HG03280 (cell line): ENCODE results near the gene HOXB3.

ENCODE experiments used
- ATAC-seq: cut with Tn5 transposase; IDR thresholded peaks from one replicate; pipeline ENCODE4 v1.9.1; 2021; ENCODE audit warnings: mild to moderate bottlenecking, moderate library complexity; ENCODE audit not compliant: unreplicated experiment

Gene HOXB3

GRCh38 chr17:48626245-48627117 lies 36.4 kb upstream of the HOXB3 start, which contains the start of gene HOXB9:
TSS of gene HOXB9 (minus strand) at chr17:48626358. CDS start at chr17:48626269, 89 bp downstream.
- no peak for ATAC-seq

- no peak for ATAC-seq
Measured at GRCh38 chr17:48625495-48626244, 35.6 kb upstream of the HOXB3 start.

DNA sequence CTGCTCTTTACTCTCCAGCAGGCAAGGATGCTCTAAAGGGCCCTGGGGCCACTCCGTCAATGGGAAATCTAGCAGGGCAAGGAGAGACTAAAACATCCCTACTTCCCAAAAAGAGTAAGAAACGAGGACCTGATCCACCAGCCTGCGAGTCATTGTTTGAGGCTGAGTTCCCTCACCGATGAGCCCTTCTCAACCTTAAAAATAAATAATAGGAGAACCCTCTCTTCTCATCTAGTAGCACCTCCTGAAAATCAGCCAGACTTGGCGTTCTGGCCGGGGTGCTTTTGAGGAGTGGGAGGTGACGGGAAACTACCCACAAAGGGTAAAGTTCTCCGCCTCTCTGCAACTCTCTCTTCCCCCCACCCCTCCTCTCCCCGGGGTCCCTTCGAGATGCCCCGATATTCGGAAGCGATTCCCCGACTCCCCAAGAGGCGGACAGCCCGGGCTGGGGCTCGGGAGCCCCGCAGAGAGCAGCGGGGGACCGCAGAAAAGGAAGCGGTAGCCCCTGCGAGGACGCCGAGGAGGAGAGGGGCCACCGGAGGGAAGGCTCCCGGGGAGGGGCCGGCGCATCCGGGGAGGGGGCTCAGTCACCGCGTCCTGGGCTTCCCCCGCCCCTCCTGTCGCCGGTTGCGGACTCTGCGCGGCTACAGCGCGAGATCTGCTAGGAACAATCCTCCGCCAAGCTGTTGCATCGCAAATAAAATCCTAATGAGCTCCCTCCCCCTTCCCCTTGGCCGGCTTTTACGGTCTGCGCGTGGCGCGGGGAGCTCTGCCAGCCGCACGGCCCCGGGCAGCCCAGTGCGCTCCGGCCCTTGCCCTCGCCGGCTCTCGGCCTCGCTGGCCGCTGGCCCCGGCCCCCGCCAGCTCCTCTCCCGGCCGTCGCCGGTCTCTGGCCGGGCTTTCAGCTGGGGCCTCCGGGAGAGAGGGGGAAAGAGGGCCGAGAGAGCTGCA lies 34.8 kb upstream of the HOXB3 start:
- no peak for ATAC-seq

DNA sequence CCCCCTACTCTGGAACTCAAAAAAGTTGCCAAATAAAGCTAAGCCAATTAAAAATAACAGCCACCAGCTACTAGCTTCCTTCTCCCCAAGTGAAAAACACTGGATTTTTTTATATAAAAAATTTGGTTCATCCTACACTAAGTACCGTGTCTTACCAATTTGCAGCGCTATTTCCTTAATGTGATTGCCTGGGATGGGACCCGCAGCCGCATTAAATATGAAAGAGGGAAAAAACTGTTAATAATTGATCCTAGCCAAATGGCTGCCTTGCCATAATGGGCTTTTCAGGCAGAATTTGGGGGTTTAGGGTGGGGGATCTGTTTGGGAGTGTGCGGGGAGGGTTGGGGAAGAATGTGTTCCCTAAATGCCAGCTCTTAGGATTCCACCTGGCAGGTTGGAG lies 34.1 kb upstream of the HOXB3 start:
- ATAC-seq: no peak

DNA sequence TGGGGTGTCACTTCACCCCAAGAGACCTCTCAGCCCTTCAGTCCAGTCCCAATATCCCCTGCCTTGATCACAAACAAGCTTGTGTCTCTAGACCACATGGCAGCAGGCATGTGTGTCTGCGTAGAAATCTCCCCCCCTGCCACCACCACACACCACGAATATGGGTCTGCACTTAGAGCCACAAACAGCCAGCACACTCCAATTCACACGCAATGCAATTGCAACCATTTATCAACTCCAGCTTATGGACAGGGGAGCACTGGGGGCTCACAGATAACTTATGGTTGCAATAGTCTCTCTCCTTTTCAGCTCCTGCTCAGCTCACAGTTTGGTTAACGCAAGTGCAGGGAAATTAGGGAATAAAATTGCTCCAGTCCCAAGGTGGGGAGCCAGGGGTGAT lies 33.5 kb upstream of the HOXB3 start:
- no peak for ATAC-seq

DNA sequence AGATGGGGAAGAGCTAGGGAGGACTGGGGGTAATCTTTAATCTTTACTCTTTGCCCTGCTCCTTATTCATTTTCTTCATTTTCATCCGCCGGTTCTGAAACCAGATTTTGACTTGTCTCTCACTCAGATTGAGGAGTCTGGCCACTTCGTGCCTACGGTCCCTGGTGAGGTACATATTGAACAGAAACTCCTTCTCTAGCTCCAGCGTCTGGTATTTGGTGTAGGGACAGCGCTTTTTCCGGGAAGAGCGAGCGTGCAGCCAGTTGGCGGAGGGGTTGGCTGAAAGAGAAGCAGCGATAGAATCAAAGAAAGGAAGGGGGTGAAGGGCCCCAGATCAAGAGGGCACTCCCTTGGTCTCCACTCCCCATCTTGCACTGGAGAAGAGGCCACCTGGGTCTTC lies 32.8 kb upstream of the HOXB3 start:
- no peak for ATAC-seq

GRCh38 chr17:48621410-48622392 lies 31.7 kb upstream of the HOXB3 start:
- ATAC-seq: no peak

GRCh38 chr17:48620461-48621139 lies 30.6 kb upstream of the HOXB3 start:
- ATAC-seq: no peak

DNA sequence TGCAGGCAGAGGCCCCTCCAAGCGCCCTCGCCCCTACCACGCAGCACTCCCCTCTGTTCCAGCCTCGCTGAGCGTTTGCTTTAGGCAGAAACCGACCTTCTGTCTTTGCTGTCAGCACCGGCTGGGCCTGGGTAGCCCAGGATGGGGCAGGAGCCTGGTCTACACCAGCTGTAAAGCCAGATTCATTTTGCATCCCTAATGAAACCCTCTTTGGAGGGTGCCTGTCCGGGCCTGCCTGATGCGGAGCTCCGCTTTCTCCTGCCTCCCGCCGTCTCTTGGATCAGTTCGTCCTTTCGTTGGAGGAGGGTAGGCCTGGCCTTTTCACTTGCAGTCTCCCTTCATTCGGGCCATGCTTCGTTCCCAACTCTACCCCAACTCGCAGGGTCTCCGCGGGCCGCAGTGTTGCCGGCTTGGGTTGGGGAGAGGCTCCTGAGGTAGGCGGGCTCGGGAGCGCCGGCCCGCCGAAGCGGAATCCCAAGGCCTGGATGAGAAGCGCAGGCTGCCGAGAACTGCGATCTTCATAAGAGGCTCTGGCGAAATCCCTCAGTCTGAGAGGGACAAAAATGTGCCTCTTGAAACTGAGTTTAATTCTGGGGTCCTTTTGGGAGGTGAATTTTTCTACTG lies 29.9 kb upstream of the HOXB3 start:
- no peak for ATAC-seq

GRCh38 chr17:48618256-48618896 lies 28.3 kb upstream of the HOXB3 start:
- no peak for ATAC-seq

GRCh38 chr17:48617471-48618255 lies 27.6 kb upstream of the HOXB3 start:
- ATAC-seq: no peak

DNA sequence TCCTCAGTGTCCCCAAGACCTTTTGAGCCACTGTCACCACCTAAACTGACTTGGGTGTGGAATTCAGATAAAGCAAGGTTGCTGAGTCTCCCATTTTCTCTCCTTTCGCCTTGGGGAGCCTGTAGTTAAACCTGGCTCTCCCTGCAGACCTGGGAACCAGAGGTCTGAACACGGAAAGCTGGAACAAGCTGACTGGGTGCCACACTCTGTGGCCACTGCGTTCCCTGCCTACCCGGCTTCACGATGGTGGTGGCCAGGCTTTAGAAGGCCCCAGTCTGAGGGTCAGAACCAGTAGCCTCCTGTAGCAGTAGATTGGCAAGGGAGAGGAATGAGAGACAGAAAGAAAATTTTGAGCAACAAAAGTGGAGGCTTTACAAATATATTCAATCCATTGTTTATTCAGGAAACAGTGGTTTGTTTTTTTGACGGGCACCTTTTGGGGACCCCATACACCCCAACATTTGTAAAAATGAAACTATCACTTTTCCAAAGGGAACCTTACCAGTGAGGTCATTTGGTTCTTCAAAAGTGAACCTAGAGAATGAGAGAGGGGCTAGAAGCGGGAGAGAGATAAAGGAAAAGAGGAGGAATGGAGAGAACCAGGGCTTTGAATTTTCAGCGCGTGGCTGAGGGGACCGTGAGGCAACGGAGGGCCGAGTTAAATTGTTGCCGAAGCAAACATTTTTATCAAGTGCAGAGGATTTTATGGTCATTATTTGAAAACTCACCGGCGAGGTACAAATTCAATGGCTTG lies 26.9 kb upstream of the HOXB3 start:
- ATAC-seq: no peak

DNA sequence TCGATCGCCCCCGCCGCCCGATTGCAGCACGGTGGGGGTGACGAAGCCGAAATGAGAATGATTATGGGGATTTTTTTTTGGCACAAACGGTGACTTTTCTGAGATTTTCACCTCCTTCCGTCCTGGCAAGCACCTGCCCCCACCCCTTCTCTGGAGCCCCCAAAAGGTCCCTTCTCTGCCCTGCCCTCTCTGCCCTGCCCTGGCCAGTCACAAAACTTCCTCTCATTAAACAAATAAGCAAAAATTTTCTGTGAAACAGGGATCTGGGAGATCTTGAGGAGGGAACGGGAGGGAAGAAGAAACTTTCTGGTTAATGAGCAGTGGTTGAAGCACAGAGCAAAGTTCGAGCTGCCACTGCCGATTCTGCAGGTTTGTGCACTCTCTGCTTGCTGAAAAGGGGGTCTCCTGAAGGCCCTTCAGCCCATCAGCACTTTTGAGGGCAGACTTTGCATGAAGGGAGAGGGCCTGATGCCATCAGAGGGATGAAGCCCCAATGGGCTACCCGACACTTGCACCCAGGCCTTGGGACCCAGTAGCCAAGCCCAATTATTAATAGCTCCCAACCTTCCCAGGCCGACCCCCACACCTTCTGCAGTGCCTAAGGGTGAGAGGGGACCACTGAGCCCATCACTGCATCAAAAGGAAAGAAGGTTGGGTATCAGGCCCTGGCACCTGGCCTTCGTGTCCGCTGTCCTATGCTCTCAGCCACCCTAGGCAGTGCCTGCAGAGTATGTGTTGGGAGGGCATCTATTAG lies 26.1 kb upstream of the HOXB3 start:
- no peak for ATAC-seq

DNA sequence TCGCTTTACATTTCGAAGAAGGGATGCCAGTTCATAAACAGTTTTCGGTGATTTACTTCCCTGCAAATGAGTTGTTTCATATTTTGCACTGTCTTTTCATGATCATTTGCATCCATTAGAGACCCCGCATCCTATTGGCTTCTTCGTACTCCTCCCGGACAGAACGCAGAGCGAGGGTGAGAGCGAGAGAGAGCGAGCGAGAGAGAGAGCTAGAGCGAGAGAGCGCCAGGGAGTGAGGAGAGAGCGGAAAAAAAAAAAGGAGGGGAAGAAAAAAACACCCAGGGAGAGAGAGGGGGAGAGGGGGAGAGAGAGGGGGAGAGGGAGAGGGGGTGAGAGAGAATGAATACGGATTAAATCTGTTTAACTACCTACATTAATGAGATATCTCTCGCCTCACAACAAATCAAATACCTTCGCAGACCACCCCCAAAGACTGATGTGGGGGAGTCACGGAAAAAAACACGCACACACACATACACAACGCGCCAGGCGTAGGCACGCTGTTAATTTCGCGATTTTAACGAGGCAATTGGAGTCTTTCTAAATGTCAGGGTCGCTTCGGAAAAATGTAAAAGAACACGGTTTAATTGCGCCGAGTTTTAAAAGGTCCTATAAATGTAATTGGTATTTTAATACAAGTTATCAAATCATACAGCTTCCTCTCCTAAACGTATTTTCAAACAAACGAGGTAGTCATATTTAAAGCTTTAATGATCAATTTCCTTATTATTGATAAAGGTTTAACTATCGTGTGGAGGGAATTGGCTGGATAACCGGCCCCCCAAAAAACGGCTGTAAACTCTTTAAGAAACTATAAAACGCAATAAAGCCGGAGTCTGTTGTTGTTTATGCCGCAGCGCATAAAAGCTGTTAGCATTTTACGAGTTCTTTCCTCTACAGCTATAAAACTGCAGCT lies 25.3 kb upstream of the HOXB3 start, which contains the start of gene HOXB8:
HOXB8 (minus strand) TSS at position 246 of the 916 bp plus-strand sequence. CDS start 588 bp downstream, outside the sequence.
- ATAC-seq: no peak
